ES-I3 (cell line): ENCODE measurements around the gene MMRN2.
"Not testable (repeated sequence)": the region's sequence is repeated elsewhere in the genome, so short reads cannot be mapped to it uniquely, and the experiment has no call there.

Source experiments
- H3K36me3 ChIP-seq: 2 replicates; pipeline ENCODE4 v1.6.1; 2013; ENCODE audit warnings: mild to moderate bottlenecking, low read length, control low read depth, moderate library complexity; ENCODE audit not compliant: insufficient read depth
- H3K4me1 ChIP-seq: 2 replicates; pipeline ENCODE4 v1.6.1; 2013; ENCODE audit warnings: mild to moderate bottlenecking, control low read depth, low read length; ENCODE audit not compliant: insufficient read depth
- H3K9ac ChIP-seq: 2 replicates; pipeline ENCODE4 v1.6.1; 2013; ENCODE audit warnings: low read depth, mild to moderate bottlenecking, low read length, moderate library complexity
- H3K9me3 ChIP-seq: 2 replicates; pipeline ENCODE4 v1.6.1; 2013; ENCODE audit warnings: mild to moderate bottlenecking, low read length, moderate library complexity; ENCODE audit not compliant: control insufficient read depth, insufficient read depth

The MMRN2 gene, protein sequence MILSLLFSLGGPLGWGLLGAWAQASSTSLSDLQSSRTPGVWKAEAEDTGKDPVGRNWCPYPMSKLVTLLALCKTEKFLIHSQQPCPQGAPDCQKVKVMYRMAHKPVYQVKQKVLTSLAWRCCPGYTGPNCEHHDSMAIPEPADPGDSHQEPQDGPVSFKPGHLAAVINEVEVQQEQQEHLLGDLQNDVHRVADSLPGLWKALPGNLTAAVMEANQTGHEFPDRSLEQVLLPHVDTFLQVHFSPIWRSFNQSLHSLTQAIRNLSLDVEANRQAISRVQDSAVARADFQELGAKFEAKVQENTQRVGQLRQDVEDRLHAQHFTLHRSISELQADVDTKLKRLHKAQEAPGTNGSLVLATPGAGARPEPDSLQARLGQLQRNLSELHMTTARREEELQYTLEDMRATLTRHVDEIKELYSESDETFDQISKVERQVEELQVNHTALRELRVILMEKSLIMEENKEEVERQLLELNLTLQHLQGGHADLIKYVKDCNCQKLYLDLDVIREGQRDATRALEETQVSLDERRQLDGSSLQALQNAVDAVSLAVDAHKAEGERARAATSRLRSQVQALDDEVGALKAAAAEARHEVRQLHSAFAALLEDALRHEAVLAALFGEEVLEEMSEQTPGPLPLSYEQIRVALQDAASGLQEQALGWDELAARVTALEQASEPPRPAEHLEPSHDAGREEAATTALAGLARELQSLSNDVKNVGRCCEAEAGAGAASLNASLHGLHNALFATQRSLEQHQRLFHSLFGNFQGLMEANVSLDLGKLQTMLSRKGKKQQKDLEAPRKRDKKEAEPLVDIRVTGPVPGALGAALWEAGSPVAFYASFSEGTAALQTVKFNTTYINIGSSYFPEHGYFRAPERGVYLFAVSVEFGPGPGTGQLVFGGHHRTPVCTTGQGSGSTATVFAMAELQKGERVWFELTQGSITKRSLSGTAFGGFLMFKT

DNA sequence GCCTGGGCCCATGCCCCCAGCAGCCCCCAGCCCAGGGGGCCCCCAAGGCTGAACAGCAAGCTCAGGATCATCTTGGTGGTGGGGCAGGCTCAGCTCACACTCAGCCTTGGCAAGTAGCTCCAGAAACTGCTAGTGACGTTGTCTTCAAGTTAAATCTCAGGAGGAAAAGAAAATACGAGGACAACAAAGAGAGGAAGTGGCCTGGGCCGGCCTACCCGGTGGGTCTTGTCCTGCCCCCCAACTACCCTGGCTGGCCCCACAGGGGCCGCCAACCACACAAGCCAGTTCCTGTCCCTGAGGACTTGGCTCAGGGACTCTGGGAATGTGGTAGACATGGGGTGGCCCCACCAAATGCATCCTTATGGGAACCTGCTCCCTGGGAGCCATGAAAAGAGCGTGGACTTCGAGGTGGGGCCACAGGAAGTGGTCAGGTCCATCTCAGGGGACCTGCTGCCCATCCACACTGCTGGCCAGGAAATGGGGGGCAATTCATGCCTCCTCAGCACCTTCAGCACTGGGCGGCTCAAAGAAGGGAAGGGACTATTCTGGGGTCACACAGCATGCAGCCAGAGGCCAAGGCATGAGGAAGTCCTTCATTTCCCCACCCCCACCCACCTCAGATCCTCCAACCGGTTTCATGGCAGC, at the start of gene MMRN2:
Gene MMRN2, minus strand, starts transcription at position 145 of the 645 bp plus-strand sequence. Its CDS starts 74 bp downstream, at position 71.
- Histone ChIP-seq H3K9ac (no peak within 1 kb of the TSS; the same call in 1 of the 2 replicates), H3K9me3 (peaks cover 1% of the 10 kb centered on the region; the same call in 1 of the 2 replicates), H3K4me1 (peaks cover 61% of the 10 kb centered on the region), H3K36me3 (no peaks in the 10 kb centered on the region)

DNA sequence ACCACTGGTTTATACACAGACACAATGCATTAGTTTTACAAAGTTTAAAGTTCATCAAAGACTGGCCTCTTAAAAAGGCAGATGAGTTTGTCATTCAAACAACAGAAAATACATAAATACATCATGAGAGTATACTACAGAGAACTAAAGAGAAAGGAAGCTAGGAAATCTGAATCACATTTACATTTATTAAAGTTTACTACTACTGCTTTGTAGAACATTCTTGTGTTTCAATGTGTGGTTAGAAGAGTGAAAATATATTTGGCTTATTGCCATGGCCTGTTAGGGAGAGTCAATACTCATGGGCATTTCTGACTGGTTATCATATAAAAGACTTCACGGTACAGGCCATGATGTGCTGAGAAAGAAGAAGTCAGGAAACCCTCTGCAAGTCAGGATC, 49.7 kb upstream of the MMRN2 start:
- not testable (repeated sequence) for H3K9me3 ChIP-seq, H3K9ac ChIP-seq, H3K36me3 ChIP-seq, H3K4me1 ChIP-seq

DNA sequence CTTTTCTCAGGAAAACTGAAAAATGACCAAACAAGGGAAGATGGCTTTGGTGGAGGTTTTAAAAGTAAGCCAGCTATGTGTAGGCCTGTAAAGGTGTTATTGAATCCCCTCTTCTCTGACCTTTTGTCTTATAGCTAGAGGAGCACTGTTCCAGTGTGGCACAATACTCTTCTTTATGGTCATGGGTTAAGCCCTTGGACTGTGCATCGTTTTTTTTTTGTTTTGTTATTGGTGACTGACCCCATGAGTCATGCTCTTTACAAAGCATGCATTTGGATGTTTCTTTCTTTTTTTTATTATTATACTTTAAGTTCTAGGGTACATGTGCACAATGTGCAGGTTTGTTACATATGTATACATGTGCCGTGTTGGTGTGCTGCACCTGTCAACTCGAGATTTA, 43.1 kb upstream of the MMRN2 start:
- Histone ChIP-seq H3K9ac (no peak overlapping the region), H3K4me1 (no peaks in the 10 kb centered on the region), H3K36me3 (no peaks in the 10 kb centered on the region), H3K9me3 (no peaks in the 10 kb centered on the region)

DNA sequence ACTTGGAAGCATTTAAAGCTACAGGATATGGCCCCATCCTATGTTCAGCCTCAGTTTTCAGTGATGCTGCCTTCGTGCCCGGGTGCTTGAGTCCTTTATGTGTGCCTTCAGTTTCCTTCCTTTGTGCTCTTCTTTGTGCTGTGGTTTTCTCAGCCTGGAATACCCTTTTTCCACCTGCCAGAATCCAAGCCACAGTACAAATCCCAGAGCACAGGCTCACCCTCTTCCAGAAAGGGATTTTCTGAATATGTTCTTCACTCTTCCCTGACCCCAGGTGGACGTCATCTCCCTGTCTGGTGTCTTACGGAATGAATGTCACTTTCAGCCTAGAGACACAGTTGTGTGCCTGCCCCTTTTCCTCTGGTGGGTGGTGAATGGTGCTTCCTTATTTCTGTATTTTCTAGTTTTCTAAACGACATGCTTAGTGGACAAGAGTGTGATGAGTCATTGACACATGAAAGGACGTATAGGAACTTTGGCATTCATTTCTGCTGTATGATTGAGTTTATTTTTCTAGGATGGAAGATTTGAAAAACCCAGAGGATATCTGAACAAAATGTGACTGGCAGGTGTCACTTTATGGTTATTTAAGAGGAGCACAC, 42.5 kb upstream of the MMRN2 start:
- H3K36me3 ChIP-seq, H3K9ac ChIP-seq, H3K9me3 ChIP-seq, H3K4me1 ChIP-seq: not testable (repeated sequence)

DNA sequence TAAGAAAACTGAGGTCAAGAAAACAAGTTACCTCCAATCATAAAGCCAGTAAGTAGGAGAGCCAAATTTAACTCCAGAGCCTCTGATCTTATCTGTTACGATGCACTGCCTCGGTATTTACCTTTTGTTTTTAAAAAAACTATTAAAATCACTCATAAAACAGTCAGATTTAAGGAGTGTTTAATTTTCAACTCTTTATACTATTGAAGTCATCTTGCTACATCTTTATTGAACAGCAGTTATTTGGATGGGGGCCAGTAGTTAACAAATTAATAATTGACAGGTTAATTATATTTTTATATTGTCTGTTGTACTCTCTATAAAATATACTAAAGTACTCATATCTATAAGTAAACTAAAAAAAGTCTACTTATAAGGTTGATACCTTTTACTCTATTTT, 35.5 kb upstream of the MMRN2 start:
- Histone ChIP-seq H3K9me3 (no peaks in the 10 kb centered on the region), H3K36me3 (no peaks in the 10 kb centered on the region), H3K9ac (no peak overlapping the region), H3K4me1 (no peaks in the 10 kb centered on the region)

DNA sequence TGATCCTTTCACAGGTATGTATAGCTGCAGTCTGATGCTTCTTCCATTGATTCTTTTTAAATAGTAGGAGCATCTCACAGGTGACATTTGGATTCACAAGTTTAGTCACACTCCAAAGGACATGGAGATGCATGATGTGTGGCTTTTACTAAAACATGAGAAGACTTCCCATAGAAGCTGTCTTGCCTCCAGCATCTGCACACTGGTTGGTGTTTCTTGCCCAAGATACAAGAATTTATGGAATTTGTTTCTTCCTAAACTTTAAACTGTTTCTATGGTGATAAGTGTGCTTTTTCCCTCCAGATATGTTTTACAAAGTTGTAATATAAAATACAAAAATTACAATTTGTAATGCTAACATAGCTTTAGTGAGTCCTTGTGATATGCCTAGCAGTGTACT, 35.0 kb upstream of the MMRN2 start:
- Histone ChIP-seq H3K9me3 (no peaks in the 10 kb centered on the region), H3K4me1 (no peaks in the 10 kb centered on the region), H3K9ac (no peak overlapping the region), H3K36me3 (no peaks in the 10 kb centered on the region)

DNA sequence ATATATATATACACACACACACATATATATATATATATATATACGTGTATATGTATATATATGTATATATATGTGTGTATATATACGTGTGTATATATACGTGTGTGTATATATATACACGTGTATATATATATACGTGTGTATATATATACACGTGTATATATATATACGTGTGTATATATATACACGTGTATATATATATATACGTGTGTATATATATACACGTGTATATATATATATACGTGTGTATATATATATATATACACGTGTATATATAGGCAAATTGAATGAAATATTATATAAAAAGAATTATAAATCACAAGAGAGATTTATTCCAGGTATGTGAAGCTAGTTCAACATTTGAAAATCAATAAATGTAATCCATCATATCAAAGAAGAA, 33.9 kb upstream of the MMRN2 start:
- not testable (repeated sequence) for H3K9me3 ChIP-seq, H3K9ac ChIP-seq, H3K36me3 ChIP-seq, H3K4me1 ChIP-seq

DNA sequence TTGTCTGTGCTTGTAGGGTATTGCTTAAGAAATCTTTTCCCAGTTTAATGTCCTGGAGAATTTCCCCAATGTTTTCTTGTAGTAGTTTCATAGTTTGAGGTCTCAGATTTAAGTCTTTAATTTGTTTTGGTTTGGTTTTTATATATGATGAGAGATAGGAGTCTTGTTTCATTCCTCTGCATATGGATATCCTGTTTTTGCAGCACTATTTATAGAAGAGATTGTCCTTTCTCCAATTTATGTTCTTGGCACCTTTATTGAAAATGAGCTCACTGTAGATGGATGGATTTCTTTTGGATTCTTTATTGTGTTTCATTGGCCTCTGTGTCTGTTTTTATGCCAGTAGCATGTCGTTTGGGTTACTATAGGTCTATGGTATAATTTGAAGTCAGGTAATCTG, 31.1 kb upstream of the MMRN2 start:
- no peaks in the 10 kb centered on the region for H3K4me1 ChIP-seq
- H3K9ac ChIP-seq: no peak overlapping the region
- no peaks in the 10 kb centered on the region for H3K9me3 ChIP-seq
- no peaks in the 10 kb centered on the region for H3K36me3 ChIP-seq

DNA sequence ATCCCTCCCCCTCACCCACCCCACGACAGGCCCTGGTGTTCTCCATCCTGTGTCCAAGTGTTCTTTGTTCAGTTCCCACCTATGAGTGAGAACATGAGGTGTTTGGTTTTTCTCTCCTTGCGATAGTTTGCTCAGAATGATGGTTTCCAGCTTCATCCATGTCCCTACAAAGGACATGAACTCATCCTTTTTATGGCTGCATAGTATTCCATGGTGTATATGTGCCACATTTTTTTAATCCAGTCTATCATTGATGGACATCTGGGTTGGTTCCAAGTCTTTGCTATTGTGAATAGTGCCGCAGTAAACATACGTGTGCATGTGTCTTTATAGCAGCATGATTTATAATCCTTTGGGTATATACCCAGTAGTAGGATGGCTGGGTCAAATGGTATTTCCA, 27.1 kb upstream of the MMRN2 start:
- H3K4me1 ChIP-seq, H3K9ac ChIP-seq, H3K9me3 ChIP-seq, H3K36me3 ChIP-seq: not testable (repeated sequence)

DNA sequence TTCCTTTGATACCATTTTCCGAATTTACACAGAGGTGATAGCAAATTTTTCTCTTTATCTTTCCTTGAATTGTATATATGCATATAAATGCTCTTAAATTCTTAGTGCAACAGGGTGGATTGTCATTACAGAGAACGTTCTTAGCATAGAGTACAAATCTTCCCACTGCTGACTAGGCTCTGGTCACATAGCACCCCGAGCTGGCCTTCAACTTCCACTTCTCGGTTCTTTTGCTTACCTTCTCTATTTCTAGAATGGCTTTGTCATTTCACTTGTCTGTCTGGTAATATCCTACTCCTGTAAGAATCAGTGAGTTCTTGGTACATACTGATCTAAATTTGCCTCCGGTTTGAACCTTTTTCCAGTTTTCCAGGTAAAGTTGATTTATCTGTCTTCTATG, 24.3 kb upstream of the MMRN2 start:
- H3K9me3 ChIP-seq: no peaks in the 10 kb centered on the region
- H3K4me1 ChIP-seq: peaks cover 6% of the 10 kb centered on the region
- no peaks in the 10 kb centered on the region for H3K36me3 ChIP-seq
- H3K9ac ChIP-seq: no peak overlapping the region

DNA sequence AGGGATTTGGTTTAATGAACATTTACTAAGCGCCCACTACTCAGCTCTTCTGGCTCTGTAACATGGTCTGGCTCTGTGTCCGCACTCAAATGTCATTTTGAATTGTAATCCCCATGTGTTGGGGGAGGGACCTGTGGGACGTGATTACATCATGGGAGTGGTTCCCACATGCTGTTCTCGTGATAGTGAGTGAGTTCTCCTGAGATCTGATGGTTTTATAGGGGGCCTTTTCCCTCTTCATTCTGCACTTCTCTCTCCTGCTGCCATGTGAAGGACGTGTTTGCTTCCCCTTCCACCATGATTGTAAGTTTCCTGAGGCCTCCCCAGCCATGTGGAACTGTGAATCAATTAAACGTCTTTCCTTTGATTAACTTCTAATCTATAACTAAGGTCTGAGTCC, 23.6 kb upstream of the MMRN2 start:
- not testable (repeated sequence) for H3K9me3 ChIP-seq, H3K36me3 ChIP-seq, H3K9ac ChIP-seq, H3K4me1 ChIP-seq

DNA sequence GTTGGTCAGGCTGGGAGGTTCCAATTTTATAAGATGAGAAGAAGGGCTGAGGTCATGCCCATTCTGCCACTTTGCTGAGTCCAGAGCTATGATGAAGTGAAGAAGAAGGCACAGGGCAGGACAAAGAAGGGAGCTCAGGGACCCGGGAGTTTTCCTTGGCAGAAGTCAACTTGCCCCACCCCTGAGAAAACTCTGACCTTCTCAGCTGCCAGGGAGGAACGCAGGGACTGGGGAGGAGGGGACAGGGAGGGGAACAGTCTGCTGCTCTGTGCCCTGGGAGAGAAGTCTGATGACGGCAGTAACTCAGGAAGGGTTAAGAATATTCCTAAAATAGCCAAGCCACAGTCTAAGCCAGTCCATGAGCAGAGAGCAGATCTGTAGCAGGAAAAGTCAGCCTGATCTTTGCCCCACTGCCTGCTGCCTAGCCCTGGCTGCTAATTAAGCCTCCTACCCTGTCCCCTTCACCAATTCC, 22.6 kb upstream of the MMRN2 start:
- H3K36me3 ChIP-seq: no peaks in the 10 kb centered on the region

DNA sequence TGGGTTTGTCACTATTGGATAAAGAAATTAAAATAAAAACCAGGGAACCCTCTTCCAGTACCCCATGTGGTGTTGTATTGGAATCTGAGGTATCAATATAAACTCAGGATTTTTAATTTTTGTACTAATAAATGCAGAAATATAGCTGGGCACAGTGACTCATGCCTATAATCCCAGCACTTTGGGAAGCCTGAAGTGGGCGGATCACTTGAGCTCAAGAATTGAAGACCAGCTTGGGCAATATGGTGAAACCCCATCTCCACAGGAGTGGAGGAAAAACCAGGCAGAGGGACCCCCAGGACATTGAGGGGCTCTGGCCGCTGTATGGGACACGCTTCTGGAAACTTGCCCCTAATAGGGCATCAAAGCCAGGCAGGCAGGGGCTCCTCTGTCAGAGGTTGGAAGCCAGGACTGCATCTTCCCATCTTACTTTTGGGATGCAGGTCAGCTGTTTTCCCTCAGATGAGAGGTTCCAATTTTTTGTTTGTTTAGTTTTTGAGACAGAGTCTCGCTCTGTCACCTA, 21.9 kb upstream of the MMRN2 start:
- H3K9ac ChIP-seq: no peak overlapping the region
- H3K9me3 ChIP-seq: no peaks in the 10 kb centered on the region
- no peaks in the 10 kb centered on the region for H3K36me3 ChIP-seq
- H3K4me1 ChIP-seq: peaks cover 6% of the 10 kb centered on the region

More for the DNA sequence above, 22.6 kb upstream of the MMRN2 start:
- H3K4me1 ChIP-seq: peaks cover 6% of the 10 kb centered on the region
- H3K9ac ChIP-seq: no peak overlapping the region
- no peaks in the 10 kb centered on the region for H3K9me3 ChIP-seq

DNA sequence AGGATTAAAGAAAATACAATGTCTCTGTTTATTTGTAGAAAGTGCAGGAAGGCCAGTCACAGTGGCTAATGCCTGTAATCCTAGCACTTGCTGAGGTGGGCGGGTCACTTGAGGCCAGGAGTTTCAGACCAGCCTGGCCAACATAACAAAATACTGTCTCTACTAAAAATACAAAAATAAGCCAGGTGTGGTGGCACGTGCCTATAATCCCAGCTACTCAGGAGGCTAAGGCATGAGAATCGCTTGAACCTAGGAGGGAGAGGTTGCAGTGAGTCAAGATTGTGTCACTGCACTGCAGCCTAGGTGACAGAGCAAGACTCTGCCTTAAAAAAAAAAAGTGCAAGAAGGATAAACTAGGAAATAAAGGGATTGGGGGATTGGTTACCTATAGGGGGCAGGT, 21.0 kb upstream of the MMRN2 start:
- H3K4me1 ChIP-seq, H3K36me3 ChIP-seq, H3K9me3 ChIP-seq, H3K9ac ChIP-seq: not testable (repeated sequence)
